Stimulated activated CD8-positive, alpha-beta memory T cell treated with anti-CD3 and anti-CD28 coated beads, Interleukin-7, amount 100 ng/mL, for 4 hours (primary cell): ENCODE measurements around the gene NSD2.
"Not testable (repeated sequence)": the region's sequence is repeated elsewhere in the genome, so short reads cannot be mapped to it uniquely, and the experiment has no call there.

Source experiments
- DNase-seq, 2 donors: peaks; one replicate each; pipeline ENCODE4 v3.0.0-alpha.2; 2020; ENCODE audit warnings: low read depth in 2 of 2

Gene NSD2

GRCh38 chr4:1984406-1985191, 113.4 kb downstream of the NSD2 start:
- no peak for DNase-seq

- no peak for DNase-seq
Measured at GRCh38 chr4:1985294-1985693, 114.1 kb downstream of the NSD2 start.

DNA sequence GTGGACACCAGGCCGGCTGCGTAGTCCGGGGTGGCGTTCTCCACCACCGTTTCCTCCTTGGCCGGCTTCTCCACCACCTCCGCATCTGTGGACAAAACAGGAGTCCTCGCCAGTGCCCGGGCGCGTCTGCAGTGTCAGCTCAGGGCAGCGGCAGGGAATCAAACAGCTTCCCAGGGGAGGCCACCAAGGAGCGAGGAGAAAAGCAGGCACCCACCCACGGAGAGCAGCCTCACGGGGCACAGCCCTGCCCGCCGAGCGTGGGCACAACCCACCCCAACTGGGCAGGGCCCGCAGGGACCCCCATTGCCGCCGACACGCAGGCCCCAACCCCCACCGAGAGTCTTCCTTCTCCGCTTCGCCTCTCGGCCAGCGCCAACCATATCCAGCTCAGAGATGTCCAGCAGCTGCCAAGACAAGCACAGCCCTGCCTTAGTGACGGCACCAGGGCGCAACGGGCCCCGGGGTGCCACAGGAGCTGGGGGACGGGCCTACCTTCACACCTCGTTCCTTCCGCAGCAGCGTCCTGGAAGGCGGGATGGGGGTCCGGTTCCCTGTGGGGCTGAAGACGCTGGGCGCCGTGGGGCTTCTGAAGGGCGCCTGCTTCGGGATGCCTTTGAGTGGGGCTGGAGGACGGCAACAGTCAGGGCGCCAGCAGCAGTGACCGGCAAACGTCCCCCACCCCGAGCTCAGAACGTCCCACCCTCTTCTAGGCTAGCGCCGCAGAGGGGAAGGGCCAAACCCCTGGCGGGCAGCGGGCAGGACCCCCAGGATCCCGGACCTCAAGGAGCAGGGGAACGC, 114.8 kb downstream of the NSD2 start:
- no peak for DNase-seq

- no peak for DNase-seq
Measured at GRCh38 chr4:1986578-1987210, 115.5 kb downstream of the NSD2 start.

DNA sequence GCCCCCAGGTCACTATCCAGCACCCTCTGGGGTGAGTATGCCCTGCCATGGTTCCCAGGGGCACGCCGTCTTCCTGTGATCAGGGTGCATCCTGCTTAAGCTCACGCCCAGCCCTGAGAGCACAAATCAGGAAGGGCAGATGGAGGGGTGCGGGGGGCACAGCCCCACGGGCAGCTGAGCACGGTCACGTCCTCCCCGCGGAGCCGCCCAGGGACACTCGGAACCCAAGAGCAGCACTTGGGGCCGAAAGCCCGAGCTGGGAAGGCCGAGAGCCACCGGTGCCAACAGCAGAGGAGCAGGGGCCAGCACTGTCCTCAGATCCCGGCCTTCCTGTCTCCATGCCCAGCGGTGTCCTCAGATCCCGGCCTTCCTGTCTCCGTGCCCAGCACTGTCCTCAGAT, 116.1 kb downstream of the NSD2 start:
- DNase-seq, result no peak

DNA sequence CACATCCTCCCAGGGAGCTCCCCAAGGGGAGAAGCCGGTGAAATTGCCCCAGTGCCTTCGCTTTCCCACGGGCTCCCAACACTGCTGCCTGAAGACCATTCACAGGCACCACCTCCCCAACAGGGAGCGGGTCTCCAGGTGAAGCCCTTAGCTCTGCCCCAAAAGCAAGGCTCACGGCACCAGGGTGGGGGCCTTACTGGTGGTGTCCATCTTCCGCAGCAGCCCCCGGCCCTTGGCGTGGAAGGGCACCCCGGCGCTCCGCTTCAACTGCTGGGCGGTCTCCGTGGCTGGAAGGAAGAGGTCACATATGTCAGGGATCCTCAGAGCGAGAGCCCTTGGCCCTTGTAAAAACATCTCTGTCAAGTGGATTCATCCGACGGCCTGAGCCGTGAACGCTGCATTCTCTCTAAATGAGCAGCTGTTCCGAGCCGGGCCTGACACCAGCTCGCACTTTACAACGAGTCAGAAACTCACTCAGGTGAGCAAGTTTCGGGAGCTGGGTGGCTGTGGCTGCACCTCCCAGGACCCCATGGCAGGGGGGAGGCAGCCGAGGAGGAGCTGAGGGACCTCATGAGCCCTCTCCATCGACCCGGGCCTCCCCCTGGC, 116.6 kb downstream of the NSD2 start:
- no peak for DNase-seq

GRCh38 chr4:1988327-1988724, 117.1 kb downstream of the NSD2 start:
- DNase-seq, result no peak

- DNase-seq, result no peak
Measured at GRCh38 chr4:1989533-1990347, 118.5 kb downstream of the NSD2 start.

DNA sequence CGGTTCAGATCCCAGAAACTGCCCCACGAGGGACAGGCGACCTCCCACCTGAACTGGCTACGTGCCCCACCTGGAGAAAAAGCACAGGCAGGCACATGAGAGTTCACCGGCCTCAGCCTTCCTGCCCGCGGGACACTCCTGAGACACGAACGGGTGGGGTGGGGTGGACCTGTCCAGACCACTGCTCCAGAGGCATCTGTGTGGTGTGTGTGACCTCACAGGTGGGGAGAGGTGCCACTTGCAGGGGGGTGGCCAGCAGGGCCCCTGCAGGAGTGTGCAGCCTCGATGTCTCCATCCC, 119.1 kb downstream of the NSD2 start:
- DNase-seq, result no peak

DNA sequence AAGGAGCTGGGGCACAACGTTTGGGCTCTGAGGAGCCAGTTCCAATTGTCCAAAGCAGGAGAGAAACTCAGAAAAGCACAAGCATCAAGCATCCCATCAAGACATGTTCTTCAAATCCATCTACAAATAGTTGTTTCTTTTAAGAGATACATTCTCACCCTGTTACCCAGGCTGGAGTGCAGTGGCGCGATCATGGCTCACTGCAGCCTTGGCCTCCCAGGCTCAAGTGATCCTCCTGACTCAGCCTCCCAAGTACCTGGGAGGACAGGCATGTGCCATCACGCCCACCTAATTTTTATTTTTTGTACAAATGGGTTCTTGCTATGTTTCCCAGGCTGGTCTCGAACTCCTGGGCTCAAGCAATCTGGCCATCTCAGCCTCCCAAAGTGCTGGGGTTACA, 119.5 kb downstream of the NSD2 start:
- no peak for DNase-seq

- no peak for DNase-seq
Measured at GRCh38 chr4:1991087-1991486, 119.9 kb downstream of the NSD2 start.

GRCh38 chr4:1991596-1992434, 120.6 kb downstream of the NSD2 start:
- no peak for DNase-seq

- no peak for DNase-seq
Measured at GRCh38 chr4:1992468-1993168, 121.4 kb downstream of the NSD2 start.

- no peak for DNase-seq
Measured at GRCh38 chr4:1993169-1993516, 122.0 kb downstream of the NSD2 start.

- not testable (repeated sequence) for DNase-seq
Measured at GRCh38 chr4:1993718-1994516, 122.7 kb downstream of the NSD2 start.

GRCh38 chr4:1994938-1995337, 123.7 kb downstream of the NSD2 start:
- DNase-seq, result no peak

GRCh38 chr4:1996866-1997611, 125.8 kb downstream of the NSD2 start:
- DNase-seq, result no peak

DNA sequence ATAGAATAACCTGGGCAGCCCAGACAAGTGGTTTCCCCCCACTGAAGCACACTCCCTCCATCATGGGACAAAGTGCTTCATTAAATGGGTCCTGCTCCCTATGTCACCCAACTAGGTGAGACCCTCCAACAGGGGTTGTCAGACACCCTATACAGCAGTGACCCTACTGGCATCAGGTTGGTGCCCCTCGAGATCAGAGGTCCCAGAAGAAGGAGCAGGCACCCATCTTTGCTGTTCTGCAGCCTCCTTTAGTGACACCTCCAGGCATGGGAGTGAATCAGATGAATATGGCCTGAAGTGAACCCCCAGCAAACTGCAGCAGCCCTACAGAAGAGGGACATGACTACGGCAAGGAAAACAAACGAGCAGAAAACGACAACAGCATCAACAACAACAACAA, 126.5 kb downstream of the NSD2 start:
- DNase-seq, result no peak

DNA sequence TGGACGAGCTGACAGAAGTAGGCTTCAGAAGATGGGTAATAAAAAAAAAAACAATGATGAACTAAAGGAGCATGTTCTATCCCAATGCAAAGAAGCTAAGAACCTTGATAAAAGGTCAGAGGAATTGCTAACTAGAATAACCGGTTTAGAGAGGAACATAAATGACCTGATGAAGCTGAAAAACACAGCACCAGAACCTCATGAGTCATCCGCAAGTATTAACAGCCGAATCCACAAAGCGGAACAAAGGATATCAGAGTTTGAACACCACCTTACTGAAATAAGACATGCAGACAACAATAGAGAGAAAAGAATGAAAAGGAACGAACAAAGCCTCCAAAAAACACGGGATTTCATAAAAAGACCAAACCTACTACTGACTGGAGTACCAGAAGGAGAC, 127.1 kb downstream of the NSD2 start:
- DNase-seq, result no peak
